HFFc6 (cell line): Measurements from ENCODE around the gene REV3L. TPM values are rescaled to one million over a fixed set of nuclear protein-coding genes. Genes with fewer than 3 reads are reported as not detected.
"Not testable (repeated sequence)": the region's sequence is repeated elsewhere in the genome, so short reads cannot be mapped to it uniquely, and the experiment has no call there.

ENCODE experiments used
- DNase-seq: peaks from one replicate; pipeline ENCODE4 v3.0.0-alpha.2; 2018
- H3K27ac Mint-ChIP-seq: 2 replicates; pipeline ENCODE4 v1.8.0; 2020; ENCODE audit warnings: mild to moderate bottlenecking, mixed read lengths
- H3K27me3 Mint-ChIP-seq: 2 replicates; pipeline ENCODE4 v1.8.0; 2021; ENCODE audit warnings: mild to moderate bottlenecking, moderate library complexity, mixed read lengths; ENCODE audit not compliant: insufficient read depth
- H3K36me3 Mint-ChIP-seq: 2 replicates; pipeline ENCODE4 v1.8.0; 2021; ENCODE audit warnings: low read depth, mixed read lengths
- H3K4me1 Mint-ChIP-seq: 2 replicates; pipeline ENCODE4 v1.8.0; 2020; ENCODE audit warnings: low read depth, mixed read lengths
- H3K4me3 Mint-ChIP-seq: 2 replicates; pipeline ENCODE4 v1.8.0; 2020; ENCODE audit warnings: mild to moderate bottlenecking, moderate library complexity, mixed read lengths
- H3K9me3 Mint-ChIP-seq: 2 replicates; pipeline ENCODE4 v1.8.0; 2020; ENCODE audit warnings: mild to moderate bottlenecking, mixed read lengths
- total RNA-seq, 6 experiments: library from RNA; stranded (reverse); fragmentation: NEBNext Ultra II Directional; extraction: Animal tissue kit (Norgen Biotek cat#: 25700); gene quantifications; 2 replicates in 1 of 6; 3 replicates in 5 of 6; pipeline ENCODE4 v1.2.3, GENCODE V29; 2021
- TF ChIP-seq, protein P1 (sequence below): fragments of 200-600 bp; sonication (generic); IDR thresholded peaks from 2 replicates; pipeline ENCODE4 v1.5.0; 2021; ENCODE audit warnings: antibody characterized with exemption, mild to moderate bottlenecking

REV3L gene
- total RNA-seq, 6 experiments from 2014 or later: 22.4 to 36.3 (median 31.2) TPM

DNA sequence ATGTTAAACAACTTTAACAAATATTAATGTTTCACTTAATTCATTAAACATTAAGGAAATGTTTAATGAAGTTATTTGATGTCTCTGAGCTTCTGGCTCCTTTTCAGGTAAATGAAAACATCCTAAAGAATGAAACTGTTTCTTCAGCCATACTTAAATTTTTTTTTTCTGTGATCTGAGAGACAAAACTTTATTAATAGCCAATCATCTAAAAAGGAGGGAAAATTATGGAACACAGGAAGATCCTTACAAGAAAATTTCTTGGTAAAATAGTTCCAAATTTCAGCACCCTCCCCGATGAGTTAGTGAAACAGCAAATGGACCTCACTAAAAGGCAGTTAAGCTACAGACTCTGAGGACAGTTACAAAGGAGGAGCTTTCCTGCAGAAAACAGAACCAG, 185.2 kb downstream of the REV3L start:
- H3K27me3 Mint-ChIP-seq: peaks cover 7% of the 10 kb centered on the region
- 0 out of 2 replicates have a peak overlapping the region, but pooled peaks have one; percentile 42 for H3K27ac Mint-ChIP-seq
- no peak overlapping the region for H3K4me3 Mint-ChIP-seq
- peaks cover 5% of the 10 kb centered on the region for H3K9me3 Mint-ChIP-seq
- TF ChIP-seq, protein P1, sequence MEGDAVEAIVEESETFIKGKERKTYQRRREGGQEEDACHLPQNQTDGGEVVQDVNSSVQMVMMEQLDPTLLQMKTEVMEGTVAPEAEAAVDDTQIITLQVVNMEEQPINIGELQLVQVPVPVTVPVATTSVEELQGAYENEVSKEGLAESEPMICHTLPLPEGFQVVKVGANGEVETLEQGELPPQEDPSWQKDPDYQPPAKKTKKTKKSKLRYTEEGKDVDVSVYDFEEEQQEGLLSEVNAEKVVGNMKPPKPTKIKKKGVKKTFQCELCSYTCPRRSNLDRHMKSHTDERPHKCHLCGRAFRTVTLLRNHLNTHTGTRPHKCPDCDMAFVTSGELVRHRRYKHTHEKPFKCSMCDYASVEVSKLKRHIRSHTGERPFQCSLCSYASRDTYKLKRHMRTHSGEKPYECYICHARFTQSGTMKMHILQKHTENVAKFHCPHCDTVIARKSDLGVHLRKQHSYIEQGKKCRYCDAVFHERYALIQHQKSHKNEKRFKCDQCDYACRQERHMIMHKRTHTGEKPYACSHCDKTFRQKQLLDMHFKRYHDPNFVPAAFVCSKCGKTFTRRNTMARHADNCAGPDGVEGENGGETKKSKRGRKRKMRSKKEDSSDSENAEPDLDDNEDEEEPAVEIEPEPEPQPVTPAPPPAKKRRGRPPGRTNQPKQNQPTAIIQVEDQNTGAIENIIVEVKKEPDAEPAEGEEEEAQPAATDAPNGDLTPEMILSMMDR: no peak
- no peak for DNase-seq
- peaks cover 55% of the 10 kb centered on the region for H3K36me3 Mint-ChIP-seq
- peaks cover 18% of the 10 kb centered on the region for H3K4me1 Mint-ChIP-seq

DNA sequence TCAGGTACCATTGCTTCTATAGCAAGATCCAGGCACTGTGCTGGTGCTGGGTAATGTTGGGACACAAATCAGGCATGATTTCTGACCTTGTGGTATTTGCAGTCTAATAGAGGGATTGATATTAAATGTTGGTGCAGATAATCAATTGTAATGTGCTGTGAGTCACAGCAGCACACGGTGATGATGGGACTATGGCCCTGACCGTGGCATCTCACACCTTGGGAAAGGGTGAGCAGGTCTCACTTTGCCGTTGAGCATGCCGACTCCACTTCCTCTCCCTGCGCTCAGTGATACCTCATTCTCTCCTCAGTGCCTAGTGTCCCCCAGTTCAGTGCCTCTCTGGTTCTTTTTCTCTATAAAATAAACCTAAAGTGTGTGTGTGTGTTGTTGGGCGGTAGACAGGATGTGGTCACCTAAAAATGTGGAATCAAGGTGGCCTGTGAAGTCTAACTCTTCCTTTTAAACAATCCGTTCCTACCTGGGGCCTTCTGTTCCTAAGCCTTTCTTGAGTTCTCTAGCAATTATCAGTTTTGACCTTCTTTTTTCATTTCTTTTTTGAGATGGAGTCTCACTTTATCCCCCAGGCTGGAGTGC, 188.5 kb downstream of the REV3L start:
- Mint-ChIP-seq H3K27me3 (peaks cover 4% of the 10 kb centered on the region), H3K27ac (peak overlapping the region; percentile 45; the same call in 1 of the 2 replicates), H3K4me3 (no peak overlapping the region), H3K4me1 (no peaks in the 10 kb centered on the region), H3K36me3 (peaks cover 27% of the 10 kb centered on the region), H3K9me3 (no peaks in the 10 kb centered on the region)
- no peak for DNase-seq
- TF ChIP-seq, protein P1: no peak

DNA sequence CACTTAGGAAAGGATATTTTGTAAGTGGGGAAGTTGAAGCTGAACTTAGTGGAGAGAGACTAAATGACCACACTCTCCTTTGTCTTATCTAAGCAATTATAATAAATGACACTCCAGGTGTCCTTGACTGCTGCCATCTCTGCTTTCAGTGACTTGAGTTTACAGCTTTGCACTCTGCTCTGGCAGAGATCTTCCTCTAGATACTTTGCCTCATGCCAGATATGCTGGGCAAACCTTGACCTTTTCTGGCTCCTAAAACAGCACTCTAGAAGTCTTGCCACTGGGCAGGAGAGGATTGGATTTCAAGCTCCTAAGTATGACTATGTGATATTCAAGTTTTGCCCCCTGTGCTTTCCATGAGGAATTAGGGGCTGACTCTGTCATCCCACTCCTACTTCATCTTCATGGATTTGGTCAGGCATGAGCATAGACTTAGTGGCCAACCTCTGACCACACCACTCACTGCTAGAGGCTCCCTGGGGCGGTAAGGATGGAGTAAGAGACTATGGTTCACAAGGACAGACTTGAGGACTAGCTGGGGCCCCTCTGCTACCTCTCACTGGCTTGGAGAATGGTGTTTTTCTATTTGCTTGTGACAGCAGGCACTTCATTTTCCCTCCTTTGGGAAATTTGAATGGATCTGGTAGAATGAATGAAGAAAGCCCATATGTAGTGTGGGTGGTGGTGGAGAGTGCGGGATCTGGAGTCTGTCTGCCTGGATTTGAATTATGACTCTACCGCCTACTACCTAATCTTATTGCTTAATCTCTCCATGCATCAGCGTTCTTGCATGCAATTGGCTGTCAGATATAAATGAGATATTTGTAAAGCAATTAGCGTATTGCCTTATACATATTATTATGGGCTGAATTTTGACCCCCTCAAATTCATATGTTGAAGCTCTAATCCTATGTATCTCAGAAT, 191.4 kb downstream of the REV3L start:
- Mint-ChIP-seq H3K4me1 (no peaks in the 10 kb centered on the region), H3K27ac (no peak overlapping the region), H3K36me3 (peaks cover 21% of the 10 kb centered on the region), H3K4me3 (no peak overlapping the region; the same call in 1 of the 2 replicates), H3K9me3 (no peaks in the 10 kb centered on the region), H3K27me3 (peaks cover 4% of the 10 kb centered on the region)
- TF ChIP-seq, protein P1: no peak
- no peak for DNase-seq

DNA sequence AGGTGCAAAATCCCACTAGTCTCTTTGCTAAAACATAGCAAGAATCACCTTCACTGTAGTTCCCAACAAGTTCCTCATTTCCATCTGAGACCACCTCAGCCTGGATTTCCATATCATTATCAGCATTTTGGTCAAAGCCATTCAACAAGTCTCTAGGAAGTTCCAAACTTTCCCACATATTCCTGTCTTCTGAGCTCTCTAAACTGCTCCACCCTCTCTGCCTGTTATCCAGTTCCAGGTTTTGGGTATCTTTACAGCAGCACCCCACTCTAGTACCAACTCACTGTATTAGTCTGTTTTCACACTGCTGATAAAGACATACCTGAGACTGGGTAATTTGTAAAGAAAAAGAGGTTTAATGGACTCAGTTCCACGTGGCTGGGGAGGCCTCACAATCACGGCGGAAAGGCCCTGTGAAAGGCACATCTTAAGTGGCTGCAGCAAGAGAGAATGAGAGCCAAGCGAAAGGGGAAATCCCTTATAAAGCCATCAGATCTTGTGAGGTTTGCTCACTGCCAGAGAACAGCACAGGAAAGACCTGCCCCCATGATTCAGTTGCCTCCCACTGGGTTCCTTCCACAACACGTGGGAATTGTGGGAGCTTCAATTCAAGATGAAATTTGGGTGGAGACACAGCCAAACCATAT, 192.2 kb downstream of the REV3L start:
- H3K9me3 Mint-ChIP-seq, H3K27ac Mint-ChIP-seq, H3K4me3 Mint-ChIP-seq, H3K4me1 Mint-ChIP-seq, DNase-seq, H3K27me3 Mint-ChIP-seq: not testable (repeated sequence)
- peaks cover 17% of the 10 kb centered on the region for H3K36me3 Mint-ChIP-seq

DNA sequence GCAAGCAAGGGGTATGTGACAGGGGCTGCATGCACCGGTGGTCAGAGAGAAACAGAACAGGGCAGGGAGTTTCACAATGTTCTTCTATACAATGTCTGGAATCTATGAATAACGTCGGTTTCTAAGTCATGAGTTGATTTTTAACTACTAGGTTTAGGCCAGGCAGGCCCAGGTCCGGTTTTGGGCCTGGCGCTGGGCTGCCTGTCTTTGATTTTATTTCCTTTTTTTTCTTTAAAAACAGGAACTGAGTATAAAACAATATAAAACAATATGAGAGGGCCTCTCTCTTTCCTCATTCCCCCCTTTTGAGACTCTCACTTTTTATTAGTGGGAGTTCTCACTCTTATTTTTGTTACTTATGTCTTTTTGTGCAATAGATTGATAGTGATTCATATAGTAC, 198.7 kb downstream of the REV3L start:
- not testable (repeated sequence) for H3K27ac Mint-ChIP-seq, DNase-seq, H3K27me3 Mint-ChIP-seq, H3K9me3 Mint-ChIP-seq, H3K4me3 Mint-ChIP-seq, H3K4me1 Mint-ChIP-seq
- peaks cover 29% of the 10 kb centered on the region for H3K36me3 Mint-ChIP-seq

DNA sequence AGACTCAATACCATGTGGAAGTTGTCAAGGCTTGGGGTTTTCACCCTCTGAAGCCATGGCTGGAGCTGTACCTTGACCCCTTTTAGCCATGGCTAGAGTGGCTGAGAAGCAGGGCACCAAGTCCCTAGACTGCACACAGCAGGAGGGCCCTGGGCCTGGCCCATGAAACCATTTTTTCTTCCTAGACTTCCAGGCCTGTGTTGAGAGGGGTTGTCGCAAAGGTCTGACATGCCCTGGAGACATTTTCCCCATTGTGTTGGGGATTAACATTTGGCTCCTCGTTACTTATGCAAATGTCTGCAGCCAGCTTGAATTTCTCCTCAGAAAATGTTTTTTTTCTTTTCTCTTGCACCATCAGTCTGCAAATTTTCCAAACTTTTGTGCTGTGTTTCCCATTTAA, 199.3 kb downstream of the REV3L start:
- H3K9me3 Mint-ChIP-seq: no peaks in the 10 kb centered on the region
- H3K27me3 Mint-ChIP-seq: no peaks in the 10 kb centered on the region; the same call in 1 of the 2 replicates
- H3K4me3 Mint-ChIP-seq: no peak overlapping the region
- no peak overlapping the region for H3K27ac Mint-ChIP-seq
- TF ChIP-seq, protein P1: no peak
- no peak for DNase-seq
- peaks cover 29% of the 10 kb centered on the region for H3K36me3 Mint-ChIP-seq
- H3K4me1 Mint-ChIP-seq: peaks cover 10% of the 10 kb centered on the region
